ENCODE results near the gene TRIM60.
"Not testable (repeated sequence)": the region's sequence is repeated elsewhere in the genome, so short reads cannot be mapped to it uniquely, and the experiment has no call there.

The TRIM60 gene

GRCh38 chr4:165077034-165077578 is 45.3 kb downstream of the TRIM60 start (continued):
- TF ChIP-seq GLI4 (tag by site-specific recombination; IDR thresholded peaks at IDR 0.05): no peak
- TF ChIP-seq ZNF280D (tag by site-specific recombination; IDR thresholded peaks at IDR 0.05): no peak
- TF ChIP-seq ZNF280C (tag by site-specific recombination; IDR thresholded peaks at IDR 0.05): no peak

- CTCF ChIA-PET: no interaction called here
- H3K27ac ChIP-seq (ENCODE audit: extremely low read depth, low read depth, low read length): no peak overlapping the region
Measured at GRCh38 chr4:165079476-165079875, 47.7 kb downstream of the TRIM60 start.

GRCh38 chr4:165084787-165085186 is 53.0 kb downstream of the TRIM60 start:
- H3K36me3 ChIP-seq (ENCODE audit: control insufficient read depth in 2 of 2, insufficient read depth in 1 of 2, low read length in 2 of 2): peaks cover 0 to 32% of the 10 kb centered on the region in 2 experiments; a peak in 2 of 3 replicates
- H3K4me1 ChIP-seq (ENCODE audit: control insufficient read depth, insufficient read depth, low read length); H3K27ac ChIP-seq (ENCODE audit: extremely low read depth, low read depth, low read length); CTCF ChIA-PET; H3K9me3 ChIP-seq (ENCODE audit: control insufficient read depth, insufficient read depth, low read depth, low read length); POLR2A ChIA-PET; H3K4me3 ChIP-seq (ENCODE audit: low read depth, low read length): not testable (repeated sequence)

More at GRCh38 chr4:165079476-165079875, 47.7 kb downstream of the TRIM60 start:
- no peak overlapping the region for H3K4me3 ChIP-seq (ENCODE audit: low read depth, low read length)
- H3K36me3 ChIP-seq (ENCODE audit: control insufficient read depth in 2 of 2, insufficient read depth in 1 of 2, low read length in 2 of 2): peaks cover 0 to 9% of the 10 kb centered on the region in 2 experiments; a peak in 2 of 3 replicates
- H3K4me1 ChIP-seq (ENCODE audit: control insufficient read depth, insufficient read depth, low read length): peaks cover 8% of the 10 kb centered on the region; the same call in 1 of the 2 replicates
- H3K9me3 ChIP-seq (ENCODE audit: control insufficient read depth, insufficient read depth, low read depth, low read length): no peaks in the 10 kb centered on the region
- POLR2A ChIA-PET: no interaction called here
- TF ChIP-seq ZBTB17 (tag by site-specific recombination; IDR thresholded peaks at IDR 0.05): peak; percentile 57; the same call in 1 of the 2 replicates
- TF ChIP-seq ZBTB44 (tag by site-specific recombination; IDR thresholded peaks at IDR 0.05): peak; percentile 38; the same call in 1 of the 2 replicates
- TF ChIP-seq PRDM10 (tag by site-specific recombination; IDR thresholded peaks at IDR 0.05): no peak

- ChIA-PET CTCF (no interaction called here), POLR2A (no interaction called here)
- H3K36me3 ChIP-seq (ENCODE audit: control insufficient read depth in 2 of 2, insufficient read depth in 1 of 2, low read length in 2 of 2): peaks cover 0 to 32% of the 10 kb centered on the region in 2 experiments; a peak in 2 of 3 replicates
- no peaks in the 10 kb centered on the region for H3K4me1 ChIP-seq (ENCODE audit: control insufficient read depth, insufficient read depth, low read length)
- no peak overlapping the region for H3K27ac ChIP-seq (ENCODE audit: extremely low read depth, low read depth, low read length)
- H3K9me3 ChIP-seq (ENCODE audit: control insufficient read depth, insufficient read depth, low read depth, low read length): no peaks in the 10 kb centered on the region
- TF ChIP-seq ZNF548 (tag by site-specific recombination; IDR thresholded peaks at IDR 0.05) (no peak), ZNF423 (tag by site-specific recombination; IDR thresholded peaks at IDR 0.05) (no peak), ZNF514 (tag by site-specific recombination; IDR thresholded peaks at IDR 0.05) (no peak), PRDM6 (tag by site-specific recombination; IDR thresholded peaks at IDR 0.05) (no peak)
- H3K4me3 ChIP-seq (ENCODE audit: low read depth, low read length): no peak overlapping the region
Measured at GRCh38 chr4:165085946-165086345, 54.1 kb downstream of the TRIM60 start.
